HG02763 (cell line): ENCODE data around the gene DNMT3A.
"Not testable (repeated sequence)": the region's sequence is repeated elsewhere in the genome, so short reads cannot be mapped to it uniquely, and the experiment has no call there.

Experiments used
- ATAC-seq: cut with Tn5 transposase; IDR thresholded peaks from one replicate; pipeline ENCODE4 v1.9.1; 2021; ENCODE audit warnings: mild to moderate bottlenecking, moderate library complexity; ENCODE audit not compliant: unreplicated experiment

Gene DNMT3A

DNA sequence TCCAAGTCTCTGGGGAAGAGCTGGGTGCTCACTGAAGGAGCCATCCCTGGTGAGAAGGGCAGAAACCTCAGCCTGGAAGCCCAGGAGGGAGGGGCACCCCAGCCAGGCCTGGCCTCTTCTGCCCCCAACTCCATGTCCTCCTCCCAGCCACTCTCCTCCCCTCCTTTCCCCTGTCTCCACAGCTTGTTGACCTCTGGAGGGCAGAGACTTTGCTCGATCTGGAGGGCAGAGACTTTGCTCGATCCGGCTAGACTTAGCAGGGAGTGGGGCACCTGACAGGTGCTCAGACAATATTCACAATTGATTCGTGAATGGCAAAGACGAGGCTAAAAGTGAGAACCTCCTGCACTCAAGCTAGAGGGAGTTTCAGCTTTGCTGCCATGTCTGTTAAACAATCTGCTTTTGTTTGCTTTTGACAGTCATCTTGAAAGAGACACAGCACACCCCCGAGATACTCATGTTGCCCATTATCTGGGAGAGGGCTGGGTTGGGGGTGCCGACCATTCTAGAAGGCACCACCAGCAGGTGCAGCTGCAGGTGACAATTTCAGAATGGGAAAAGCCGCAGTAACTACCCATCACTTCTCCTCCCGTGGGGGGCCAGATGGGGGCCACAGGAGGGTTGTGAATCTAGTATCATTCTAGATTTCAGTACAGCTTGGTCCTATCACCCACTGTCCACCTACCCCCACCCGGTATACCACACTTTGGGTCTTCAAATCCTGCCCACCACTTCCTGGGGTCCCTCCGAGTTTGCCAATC, 54.8 kb downstream of the DNMT3A start:
- ATAC-seq: no peak

DNA sequence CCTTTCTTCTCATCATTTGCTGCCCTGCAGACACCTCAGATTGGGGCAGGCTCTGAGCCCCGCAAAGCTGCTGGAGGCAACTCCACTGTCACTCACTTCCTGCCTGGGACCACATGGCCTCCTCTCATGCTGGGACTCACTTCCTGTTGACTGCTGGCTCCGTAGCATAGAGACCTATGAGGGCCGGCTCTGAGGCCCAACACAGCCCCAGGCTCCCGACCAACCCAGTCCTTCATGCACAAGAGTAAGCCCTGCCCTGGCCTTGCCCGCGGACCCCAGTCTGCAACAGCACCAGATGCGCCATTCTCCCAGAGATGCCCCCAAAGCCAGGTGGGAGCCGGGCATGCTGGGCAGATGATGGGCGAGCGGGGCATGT, 55.7 kb downstream of the DNMT3A start:
- ATAC-seq: no peak

GRCh38 chr2:25285265-25286024, 56.3 kb downstream of the DNMT3A start:
- ATAC-seq: no peak

- ATAC-seq: no peak
These were observed 57.0 kb downstream of the DNMT3A start for GRCh38 chr2:25284756-25285155.

DNA sequence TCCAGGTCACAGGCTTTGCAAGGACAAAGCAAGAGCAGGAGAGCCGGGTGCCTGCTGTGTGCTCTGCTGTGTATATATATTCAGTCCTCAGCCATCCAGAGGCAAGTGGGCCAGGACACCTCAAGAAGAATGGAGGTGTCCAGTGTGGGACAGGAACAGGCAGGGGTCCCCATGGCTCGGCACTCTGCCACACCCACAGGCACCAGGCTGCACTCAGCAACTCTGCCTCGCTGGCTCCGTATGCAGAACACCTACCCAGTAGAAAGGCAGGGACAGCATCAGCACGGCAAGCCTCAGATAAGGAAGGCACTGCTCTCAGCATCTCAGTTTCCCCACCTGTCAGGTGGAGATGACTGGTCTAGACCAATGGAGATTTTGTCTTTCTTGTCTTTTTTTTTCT, 57.8 kb downstream of the DNMT3A start:
- no peak for ATAC-seq

DNA sequence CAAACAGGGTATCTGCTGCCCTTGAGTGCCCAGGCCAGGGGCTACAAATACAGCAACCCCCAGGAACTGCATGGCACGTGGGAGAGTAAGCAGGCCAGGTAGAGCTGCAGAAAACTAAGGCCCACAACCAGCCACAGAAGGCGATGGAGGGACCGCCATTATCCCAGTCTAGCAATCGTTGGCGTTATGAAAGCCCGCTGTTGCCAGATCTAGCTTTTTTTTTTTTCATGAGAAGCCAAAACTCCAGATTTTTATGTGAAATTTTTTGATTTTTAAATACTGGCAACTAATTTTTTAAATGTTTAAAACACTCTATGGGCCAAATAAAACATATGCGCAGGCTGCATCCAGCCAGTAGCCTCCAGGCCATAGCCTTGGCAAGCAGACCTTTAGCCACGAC, 59.8 kb downstream of the DNMT3A start:
- no peak for ATAC-seq

- no peak for ATAC-seq
These were observed 60.2 kb downstream of the DNMT3A start for GRCh38 chr2:25281522-25281921.

GRCh38 chr2:25280051-25280687, 61.6 kb downstream of the DNMT3A start:
- ATAC-seq: no peak

DNA sequence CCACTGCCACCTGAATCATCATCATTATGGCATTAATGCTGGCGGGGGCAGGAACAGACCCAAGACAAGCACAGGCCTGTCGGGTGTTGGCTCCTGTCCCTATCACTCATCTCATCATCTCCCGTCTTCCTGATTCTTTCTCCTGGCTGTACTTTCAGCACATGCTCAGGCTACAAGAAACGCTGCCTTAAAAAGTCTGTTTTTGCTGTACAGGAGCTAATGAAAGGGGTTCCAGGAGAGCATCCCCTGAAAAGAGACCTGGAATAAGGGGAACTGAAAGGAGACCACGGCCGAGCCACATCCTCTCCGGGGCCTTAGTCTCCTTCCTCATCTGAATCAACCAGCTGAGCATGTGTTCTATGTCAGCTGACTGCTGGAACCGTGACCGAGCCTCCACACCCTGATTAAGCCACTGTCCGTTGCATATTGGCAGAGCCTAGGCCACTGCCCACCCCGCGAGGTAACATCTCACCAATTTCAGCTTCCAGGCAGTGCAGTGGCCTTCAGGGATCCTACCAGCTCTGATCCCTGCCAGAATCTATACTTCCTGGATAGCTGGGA, 62.6 kb downstream of the DNMT3A start:
- ATAC-seq: peak; percentile 61

DNA sequence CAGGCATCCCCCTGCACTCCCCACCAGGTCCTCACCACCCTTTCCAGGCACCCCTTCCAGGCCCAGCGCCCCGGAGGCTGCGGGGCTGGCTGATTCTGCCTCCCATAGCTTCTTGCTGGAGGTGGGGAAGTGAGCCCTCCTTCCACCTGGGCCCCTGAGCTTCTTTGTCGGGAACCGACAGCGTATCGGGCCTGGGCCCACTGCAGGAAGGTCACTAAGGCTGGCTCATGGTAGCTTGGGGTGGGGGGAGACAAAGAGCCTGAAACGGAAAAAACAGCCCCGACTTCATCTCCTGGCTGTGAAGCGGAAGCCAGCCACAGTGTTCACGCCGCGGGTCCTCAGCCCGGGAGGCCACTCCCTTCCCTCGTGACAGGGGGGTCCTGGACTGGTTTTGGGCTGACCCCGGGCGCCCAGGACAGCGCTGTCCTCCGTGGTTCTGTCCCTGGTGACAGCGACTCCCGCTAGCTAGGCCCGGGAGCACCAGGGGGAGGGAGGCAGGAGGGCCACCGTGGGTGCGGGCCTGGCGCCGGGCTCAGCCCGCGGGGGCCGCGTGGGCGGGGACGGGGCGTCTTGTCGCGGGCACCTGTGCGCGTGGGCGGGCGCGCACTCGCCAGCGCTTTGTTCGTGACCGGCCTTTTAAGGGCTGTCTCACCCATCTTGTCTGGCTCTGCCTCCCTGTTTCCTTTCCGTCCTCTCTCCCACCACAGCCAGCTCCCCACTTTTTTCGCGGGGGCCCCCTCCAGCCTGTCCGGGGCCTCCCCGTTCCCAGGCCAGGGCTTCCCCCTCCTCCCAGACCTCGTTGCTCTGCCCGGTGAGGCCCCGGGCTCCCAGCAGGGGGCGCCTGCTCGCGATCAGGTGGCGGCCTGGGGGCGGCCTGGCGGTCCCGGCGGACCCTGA, 64.9 kb downstream of the DNMT3A start:
- ATAC-seq: no peak

- no peak for ATAC-seq
These were observed 66.2 kb downstream of the DNMT3A start for GRCh38 chr2:25275575-25275965.

DNA sequence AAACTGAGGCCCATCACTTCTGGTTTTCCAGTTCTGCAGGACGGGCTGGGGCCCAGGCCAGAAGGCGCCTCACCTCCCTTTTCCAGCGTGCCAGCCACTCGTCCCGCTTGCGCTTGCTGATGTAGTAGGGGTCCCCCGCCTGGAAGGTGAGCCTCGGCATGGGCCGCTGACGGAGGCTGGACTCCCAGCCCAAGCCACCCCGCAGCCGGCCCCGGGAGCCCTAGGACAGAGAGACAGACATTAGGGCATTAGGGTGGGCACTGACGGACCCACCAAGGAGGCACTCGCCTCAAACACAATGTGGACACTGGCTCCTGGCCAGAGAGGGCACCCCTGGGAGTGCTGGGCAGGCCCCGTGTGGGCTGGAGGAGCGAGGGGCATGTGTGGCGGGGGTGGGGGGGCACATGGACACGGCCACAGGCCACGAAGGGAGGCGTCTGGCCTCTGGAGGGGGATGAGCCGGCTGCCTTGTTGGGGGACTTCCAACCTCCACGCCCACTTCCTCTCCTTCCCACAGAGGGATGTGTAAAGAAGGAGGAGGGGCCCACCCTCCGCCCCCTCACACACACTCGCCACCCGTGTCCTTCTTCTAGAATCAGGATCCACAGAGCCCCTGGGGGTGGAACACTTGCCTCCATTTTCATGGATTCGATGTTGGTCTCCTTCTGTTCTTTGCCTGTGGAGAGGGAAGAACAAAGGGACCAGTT, 66.7 kb downstream of the DNMT3A start:
- no peak for ATAC-seq

DNA sequence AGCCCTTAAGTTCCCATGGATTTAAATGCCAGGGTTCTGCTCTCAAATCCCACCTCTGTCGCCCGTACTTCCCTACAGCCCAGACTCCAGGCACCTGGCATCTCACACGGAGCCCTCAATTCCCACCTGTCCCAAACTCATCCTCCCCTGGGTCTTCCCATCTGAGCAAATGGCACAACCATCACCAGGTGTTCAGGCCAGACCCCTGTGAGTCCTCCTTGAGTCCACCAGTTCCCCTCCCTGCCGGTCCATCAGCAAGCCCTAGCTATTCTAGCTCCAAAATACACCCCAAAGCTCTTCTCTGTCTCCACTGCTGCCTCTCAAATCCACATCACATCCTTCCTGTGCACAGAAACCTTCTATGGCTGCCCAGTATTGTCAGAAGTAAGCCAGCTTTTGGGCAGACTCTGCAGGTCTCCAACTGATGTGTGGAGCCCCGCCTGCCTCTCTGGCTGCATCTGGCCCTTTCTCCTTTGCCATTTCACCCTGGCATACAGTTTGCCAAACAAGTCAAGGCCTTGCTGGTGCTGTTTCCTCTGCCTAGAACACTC, 67.7 kb downstream of the DNMT3A start:
- no peak for ATAC-seq

GRCh38 chr2:25272705-25273104, 69.0 kb downstream of the DNMT3A start:
- not testable (repeated sequence) for ATAC-seq

DNA sequence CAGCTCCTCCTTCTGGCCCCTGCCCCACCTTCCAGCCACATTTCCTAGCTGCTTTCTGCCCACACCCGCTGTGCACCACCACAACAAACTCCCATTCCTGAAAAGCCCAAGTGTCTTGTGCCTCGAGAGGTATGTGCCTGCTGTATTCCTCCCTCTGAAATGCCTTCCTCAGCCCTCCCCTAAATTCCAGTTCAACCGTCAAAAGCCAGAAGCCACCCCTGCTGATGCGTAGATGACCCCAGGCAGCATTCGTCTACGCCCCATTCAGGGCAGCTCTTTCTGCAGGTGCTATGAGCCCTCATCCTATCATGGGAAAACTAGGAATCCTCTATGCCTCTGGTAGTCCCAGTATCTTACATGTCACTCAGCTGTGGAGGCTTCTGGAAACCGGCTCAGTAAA, 71.7 kb downstream of the DNMT3A start:
- ATAC-seq: no peak

DNA sequence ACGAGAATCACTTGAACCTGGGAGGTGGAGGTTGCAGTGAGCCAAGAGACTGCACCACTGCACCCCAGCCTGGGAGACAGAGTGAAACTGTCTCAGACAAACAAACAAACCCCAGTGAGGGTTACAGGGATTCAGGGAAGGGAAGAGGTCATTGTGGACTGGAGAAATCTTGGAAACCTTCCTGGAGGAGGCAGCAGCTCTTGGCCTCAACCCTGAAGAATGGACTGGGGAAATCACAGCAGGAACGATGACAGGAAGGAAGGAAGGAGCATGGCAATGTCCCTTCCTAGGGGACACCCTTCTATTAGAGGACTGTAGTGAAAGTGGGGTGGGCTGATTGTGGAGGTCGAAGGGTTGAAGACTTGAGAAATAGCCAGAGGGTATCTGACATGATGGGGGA, 72.5 kb downstream of the DNMT3A start:
- ATAC-seq: no peak

DNA sequence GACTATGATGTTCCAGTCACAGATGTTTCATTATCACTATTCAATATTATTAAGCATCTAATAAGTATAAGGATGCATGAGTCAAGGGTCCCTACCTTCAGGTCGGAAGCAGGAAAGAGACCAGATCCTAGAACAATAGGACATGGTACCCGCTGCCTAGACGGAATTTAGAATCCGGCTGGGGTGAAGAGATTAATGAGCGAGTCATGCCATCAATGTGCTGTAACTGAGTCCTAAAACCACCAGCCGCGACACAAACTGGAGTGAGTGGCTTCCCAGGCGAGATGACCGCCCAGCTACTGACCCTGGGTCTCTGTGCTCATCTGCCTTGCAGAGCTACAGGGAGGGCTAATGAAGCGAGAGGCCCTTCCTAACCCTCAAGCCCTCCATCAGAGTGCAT, 73.6 kb downstream of the DNMT3A start:
- no peak for ATAC-seq

GRCh38 chr2:25266399-25266798, 75.3 kb downstream of the DNMT3A start:
- no peak for ATAC-seq

GRCh38 chr2:25265802-25266201, 75.9 kb downstream of the DNMT3A start:
- no peak for ATAC-seq

- no peak for ATAC-seq
These were observed 76.7 kb downstream of the DNMT3A start for GRCh38 chr2:25265001-25265400.
